MG63 (cell line): Measurements from ENCODE around the gene KRT12. TPM values are rescaled to one million over a fixed set of nuclear protein-coding genes. Genes with fewer than 3 reads are reported as not detected.
"Not testable (repeated sequence)": the region's sequence is repeated elsewhere in the genome, so short reads cannot be mapped to it uniquely, and the experiment has no call there.

ENCODE experiments used
- DNase-seq: peaks from one replicate; pipeline ENCODE4 v3.0.0-alpha.2; 2020
- H3K27me3 ChIP-seq: fragments of 250-450 bp; sonication (Bioruptor Pico); 2 replicates; pipeline ENCODE4 v1.5.1; 2020; ENCODE audit warnings: mild to moderate bottlenecking, moderate library complexity
- H3K36me3 ChIP-seq: fragments of 250-450 bp; sonication (Bioruptor Pico); 2 replicates; pipeline ENCODE4 v1.5.1; 2020; ENCODE audit warnings: mild to moderate bottlenecking, moderate library complexity
- H3K4me3 ChIP-seq: fragments of 250-450 bp; sonication (Bioruptor Pico); 2 replicates; pipeline ENCODE4 v1.5.1; 2020; ENCODE audit warnings: mild to moderate bottlenecking, moderate library complexity
- H3K9me3 ChIP-seq: fragments of 250-450 bp; sonication (Bioruptor Pico); 2 replicates; pipeline ENCODE4 v1.5.1; 2020; ENCODE audit warnings: mild to moderate bottlenecking, moderate library complexity
- total RNA-seq: library from RNA; depleted of rRNA; stranded (reverse); fragments of >200 nt; shearing (Covaris generic); gene quantifications from 2 replicates; pipeline ENCODE4 v1.2.3, GENCODE V29; 2014; ENCODE audit warnings: low replicate concordance

KRT12 gene
- total RNA-seq, 1 experiment from 2014 or later, result not detected

DNA sequence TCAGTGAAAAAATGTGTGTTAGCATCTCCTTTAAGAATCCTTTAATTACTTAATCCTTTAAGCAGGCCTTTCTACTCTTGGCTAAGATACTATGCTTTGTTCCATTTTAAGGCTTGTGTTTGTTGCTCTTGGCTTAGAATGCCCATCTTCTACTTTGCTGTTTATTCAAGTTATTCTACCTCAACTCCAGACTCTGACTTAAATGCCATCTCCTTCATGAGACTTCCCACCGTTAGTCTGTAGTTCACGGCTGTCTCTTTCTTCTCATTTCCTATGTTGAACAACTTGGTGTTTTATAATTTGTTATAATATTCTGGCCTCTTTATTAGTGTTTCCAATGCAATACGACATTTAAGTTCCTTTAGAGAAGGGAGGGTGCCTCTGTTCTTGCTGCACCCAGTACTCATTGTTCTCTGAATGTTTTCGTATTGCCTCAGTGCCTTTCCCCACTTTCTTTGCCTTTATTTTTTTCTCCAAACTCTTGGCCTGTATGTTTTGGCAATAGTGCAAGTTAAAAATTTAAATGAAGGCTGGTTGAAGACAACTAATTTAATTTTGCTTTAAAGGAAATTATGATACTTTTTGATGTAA, 38.5 kb downstream of the KRT12 start:
- H3K36me3 ChIP-seq, result no peaks in the 10 kb centered on the region
- DNase-seq, result no peak
- H3K4me3 ChIP-seq, result no peak overlapping the region
- H3K9me3 ChIP-seq, result no peaks in the 10 kb centered on the region
- no peaks in the 10 kb centered on the region for H3K27me3 ChIP-seq

GRCh38 chr17:40827746-40828453, 39.1 kb downstream of the KRT12 start:
- H3K27me3 ChIP-seq, result no peaks in the 10 kb centered on the region
- DNase-seq, result peak; percentile 85
- no peaks in the 10 kb centered on the region for H3K9me3 ChIP-seq
- no peaks in the 10 kb centered on the region for H3K36me3 ChIP-seq
- H3K4me3 ChIP-seq, result no peak overlapping the region

DNA sequence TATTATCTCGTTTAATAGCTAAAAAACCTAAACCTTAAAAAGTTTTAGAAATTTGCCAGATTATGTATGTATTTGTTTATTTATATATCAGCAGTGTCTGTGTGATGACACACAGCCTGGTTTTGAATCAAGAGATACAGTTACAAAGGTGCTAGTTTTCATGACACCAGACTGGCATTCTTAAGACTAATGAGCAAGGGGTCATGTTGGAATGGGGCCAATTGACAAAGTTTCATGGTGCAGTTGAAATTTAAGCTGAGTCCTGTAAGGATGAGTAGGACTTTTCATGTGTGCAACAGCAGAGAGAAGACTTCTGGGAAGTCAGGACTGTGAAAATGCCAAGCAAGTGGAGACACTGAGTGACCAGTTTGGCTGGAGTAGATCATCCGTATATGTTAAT, 41.4 kb downstream of the KRT12 start:
- H3K4me3 ChIP-seq, result no peak overlapping the region
- H3K27me3 ChIP-seq, result no peaks in the 10 kb centered on the region
- no peaks in the 10 kb centered on the region for H3K36me3 ChIP-seq
- DNase-seq, result peak; percentile 29
- H3K9me3 ChIP-seq, result no peaks in the 10 kb centered on the region

- Histone ChIP-seq H3K9me3 (no peaks in the 10 kb centered on the region), H3K4me3 (no peak overlapping the region), H3K36me3 (no peaks in the 10 kb centered on the region), H3K27me3 (no peaks in the 10 kb centered on the region)
- no peak for DNase-seq
Observed at GRCh38 chr17:40824015-40824832, 42.8 kb downstream of the KRT12 start.

- no peaks in the 10 kb centered on the region for H3K9me3 ChIP-seq
- peaks cover 10% of the 10 kb centered on the region for H3K36me3 ChIP-seq
- no peak within 1 kb of the TSS for H3K4me3 ChIP-seq
- H3K27me3 ChIP-seq, result no peaks in the 10 kb centered on the region
- DNase-seq, result no peak
Observed at GRCh38 chr17:40822132-40822812, 44.8 kb downstream of the KRT12 start, which contains the start of gene KRT10. KRT10 (minus strand) TSS chr17:40822614; CDS start chr17:40822585, 29 bp downstream.

- H3K27me3 ChIP-seq, result no peaks in the 10 kb centered on the region
- H3K36me3 ChIP-seq, result peaks cover 16% of the 10 kb centered on the region
- no peak overlapping the region for H3K4me3 ChIP-seq
- no peak for DNase-seq
- H3K9me3 ChIP-seq, result no peaks in the 10 kb centered on the region
Observed at GRCh38 chr17:40821536-40821935, 45.5 kb downstream of the KRT12 start.

GRCh38 chr17:40820228-40820838, 46.7 kb downstream of the KRT12 start:
- Histone ChIP-seq H3K4me3 (peak overlapping the region; percentile 85), H3K27me3 (no peaks in the 10 kb centered on the region), H3K9me3 (no peaks in the 10 kb centered on the region), H3K36me3 (peaks cover 16% of the 10 kb centered on the region)
- no peak for DNase-seq

- no peaks in the 10 kb centered on the region for H3K9me3 ChIP-seq
- no peak for DNase-seq
- H3K27me3 ChIP-seq, result no peaks in the 10 kb centered on the region
- peak overlapping the region; percentile 85 for H3K4me3 ChIP-seq
- H3K36me3 ChIP-seq, result peaks cover 16% of the 10 kb centered on the region
Observed at GRCh38 chr17:40819528-40820125, 47.4 kb downstream of the KRT12 start.

DNA sequence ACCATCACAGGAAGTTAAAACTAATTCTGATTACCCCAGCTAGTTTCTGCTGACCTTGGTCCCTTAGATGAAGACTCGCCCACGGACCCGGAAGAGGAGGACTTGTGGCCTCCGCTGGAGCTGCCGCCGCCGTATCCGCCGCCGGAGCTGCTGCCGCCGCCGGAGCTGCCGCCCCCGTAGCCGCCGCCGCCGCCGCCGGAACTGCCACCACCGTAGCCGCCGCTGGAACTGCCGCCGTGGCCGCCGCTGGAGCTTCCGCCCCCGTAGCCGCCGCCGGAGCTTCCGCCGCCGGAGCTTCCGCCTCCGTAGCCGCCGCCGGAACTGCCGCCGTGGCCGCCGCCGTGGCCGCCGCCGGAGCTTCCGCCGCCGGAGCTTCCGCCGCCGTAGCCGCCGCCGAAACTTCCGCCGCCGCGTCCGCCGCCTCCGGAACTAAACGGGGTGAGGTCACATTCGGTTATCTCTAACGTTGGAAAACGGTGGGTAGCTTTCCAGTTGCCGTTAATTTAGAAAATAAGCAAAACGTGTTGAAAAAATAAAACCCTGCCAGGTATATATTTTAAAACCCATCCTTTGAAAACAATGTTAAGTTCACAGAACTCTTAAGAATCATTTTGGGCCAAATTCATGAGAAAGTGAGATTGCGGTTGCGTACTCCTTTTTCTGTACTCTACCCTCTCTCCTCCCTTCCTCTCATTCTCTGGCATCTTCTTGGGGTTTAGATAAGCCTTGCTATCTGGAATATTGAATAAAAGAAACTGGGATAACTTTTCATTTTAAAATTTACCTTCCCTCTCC, 48.1 kb downstream of the KRT12 start:
- Histone ChIP-seq H3K4me3 (peak overlapping the region; percentile 85), H3K9me3 (no peaks in the 10 kb centered on the region), H3K36me3 (peaks cover 16% of the 10 kb centered on the region), H3K27me3 (no peaks in the 10 kb centered on the region)
- DNase-seq, result peak; percentile 90

DNA sequence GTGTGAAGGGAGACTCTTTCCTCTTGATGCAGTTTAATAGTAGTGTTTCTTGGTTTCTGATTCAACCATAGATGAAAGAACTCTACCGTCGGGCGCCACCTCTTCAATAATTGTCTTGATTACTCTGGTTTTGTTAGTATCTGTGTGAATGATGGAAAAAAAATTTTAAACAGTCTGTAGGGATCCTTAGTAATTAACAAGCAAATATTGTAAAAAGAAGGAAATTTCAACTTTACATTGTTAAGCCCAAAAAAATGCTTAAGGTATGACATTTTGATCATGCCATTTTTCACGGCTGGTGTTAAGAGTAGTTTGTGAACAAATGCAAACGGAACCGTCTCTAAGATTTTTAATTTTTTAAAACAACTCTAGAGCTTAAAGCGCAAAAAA, 48.7 kb downstream of the KRT12 start:
- Histone ChIP-seq H3K36me3 (peaks cover 16% of the 10 kb centered on the region), H3K9me3 (no peaks in the 10 kb centered on the region), H3K27me3 (no peaks in the 10 kb centered on the region), H3K4me3 (peak overlapping the region; percentile 69)
- DNase-seq, result no peak

GRCh38 chr17:40817103-40817682, 49.8 kb downstream of the KRT12 start:
- Histone ChIP-seq H3K36me3 (peaks cover 16% of the 10 kb centered on the region), H3K4me3 (no peak overlapping the region; the same call in 1 of the 2 replicates), H3K9me3 (no peaks in the 10 kb centered on the region), H3K27me3 (no peaks in the 10 kb centered on the region)
- DNase-seq, result no peak

DNA sequence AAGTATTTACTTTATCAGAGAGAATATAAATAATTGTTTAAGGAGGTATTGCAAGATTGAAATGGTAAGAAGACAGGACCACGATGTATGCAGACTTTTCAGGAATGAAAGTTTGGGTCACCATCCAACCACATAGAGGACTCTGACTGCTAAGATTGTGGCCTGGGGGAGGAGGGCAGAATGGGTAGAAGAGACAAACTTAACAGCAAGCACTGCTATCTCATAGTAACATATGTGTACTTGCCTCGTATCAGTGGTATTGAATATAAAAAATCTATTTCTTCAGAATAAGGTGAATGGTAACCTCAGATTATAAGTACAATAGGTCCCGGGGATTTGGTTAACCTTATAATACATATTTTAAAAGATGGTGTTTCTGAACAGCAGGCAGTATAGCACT, 50.5 kb downstream of the KRT12 start:
- DNase-seq, result no peak
- no peaks in the 10 kb centered on the region for H3K9me3 ChIP-seq
- no peak overlapping the region for H3K4me3 ChIP-seq
- no peaks in the 10 kb centered on the region for H3K27me3 ChIP-seq
- peaks cover 16% of the 10 kb centered on the region for H3K36me3 ChIP-seq

DNA sequence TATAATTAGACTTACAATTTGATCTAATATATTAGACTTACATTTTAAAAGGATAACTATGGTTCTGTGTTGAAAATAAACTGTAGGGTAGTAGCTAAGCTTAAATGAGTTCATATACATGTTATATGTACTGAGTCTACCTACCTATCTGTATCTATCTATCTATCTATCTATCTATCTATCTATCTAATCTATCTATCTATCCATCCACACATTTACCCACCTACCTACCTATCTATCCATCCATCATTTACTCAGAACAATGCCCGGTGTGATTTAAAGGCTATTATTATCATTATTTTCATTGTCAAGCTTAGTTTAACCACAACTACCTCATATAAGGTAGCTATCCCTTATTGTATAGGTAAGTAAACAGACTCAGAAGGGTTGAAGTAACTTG, 51.6 kb downstream of the KRT12 start:
- Histone ChIP-seq H3K36me3 (peaks cover 16% of the 10 kb centered on the region), H3K9me3 (no peaks in the 10 kb centered on the region), H3K4me3 (no peak overlapping the region), H3K27me3 (no peaks in the 10 kb centered on the region)
- DNase-seq, result no peak

DNA sequence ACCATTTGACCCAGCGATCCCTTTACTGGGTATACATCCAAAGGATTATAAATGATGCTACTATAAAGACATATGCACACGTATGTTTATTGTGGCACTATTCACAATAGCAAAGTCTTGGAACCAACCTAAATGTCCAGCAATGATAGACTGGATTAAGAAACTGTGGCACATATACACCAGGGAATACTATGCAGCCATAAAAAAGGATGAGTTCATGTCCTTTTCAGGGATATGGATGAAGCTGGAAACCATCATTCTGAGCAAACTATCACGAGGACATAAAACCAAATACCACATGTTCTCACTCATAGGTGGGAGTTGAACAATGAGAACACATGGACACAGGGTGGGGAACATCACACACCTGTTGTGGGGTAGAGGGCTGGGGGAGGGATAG, 52.4 kb downstream of the KRT12 start:
- DNase-seq, H3K4me3 ChIP-seq, H3K9me3 ChIP-seq, H3K27me3 ChIP-seq: not testable (repeated sequence)
- H3K36me3 ChIP-seq, result peaks cover 16% of the 10 kb centered on the region

DNA sequence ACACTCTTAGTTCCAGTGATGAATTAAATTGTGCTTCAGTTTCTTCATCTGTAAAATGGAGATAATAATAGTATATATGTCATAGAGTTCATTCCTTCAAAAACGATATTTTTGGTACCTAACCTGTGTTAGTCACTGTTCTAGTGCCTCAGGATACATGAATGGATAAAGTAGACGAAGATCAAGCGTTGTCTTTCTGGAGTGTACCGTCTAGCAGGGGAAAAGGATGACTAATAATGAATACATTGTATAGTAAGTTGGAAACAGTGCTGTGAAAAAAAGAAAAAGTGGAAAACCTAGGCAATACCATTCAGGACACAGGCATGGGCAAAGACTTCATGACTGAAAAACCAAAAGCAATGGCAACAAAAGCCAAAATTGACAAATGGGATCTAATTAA, 53.2 kb downstream of the KRT12 start:
- Histone ChIP-seq H3K27me3 (no peaks in the 10 kb centered on the region), H3K4me3 (no peak overlapping the region), H3K9me3 (no peaks in the 10 kb centered on the region), H3K36me3 (peaks cover 16% of the 10 kb centered on the region)
- no peak for DNase-seq
